ENCODE results near the gene ANKRD33.

DNA sequence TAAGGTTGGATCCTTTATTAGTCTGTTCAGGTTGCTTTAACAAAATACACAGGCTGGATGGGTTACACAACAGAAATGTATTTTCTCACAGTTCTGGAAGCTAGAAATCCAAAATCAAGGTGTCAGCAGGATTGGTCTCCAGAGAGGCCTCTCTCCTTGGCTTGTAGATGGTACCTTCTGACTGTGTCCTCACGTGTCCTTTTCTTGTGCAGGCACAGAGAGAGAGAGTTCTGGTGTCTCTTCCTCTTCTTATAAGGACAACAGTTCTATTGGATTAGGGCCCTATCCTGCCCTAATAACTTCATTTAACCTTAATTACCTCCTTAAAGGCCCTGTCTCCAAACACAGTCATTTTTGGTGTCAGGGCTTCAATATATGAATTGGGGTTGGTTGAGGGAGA is 4.6 kb upstream of the ANKRD33 start:
- TF ChIP-seq GATA3 (IDR thresholded peaks at IDR 0.05; ENCODE audit: low read depth, low read length): no peak
- no peak for TF ChIP-seq GATA2 (IDR thresholded peaks at IDR 0.05; ENCODE audit: low read depth, low read length)
